K562 (cell line): ENCODE measurements around the gene HPS4. TPM values are rescaled to one million over a fixed set of nuclear protein-coding genes. Genes with fewer than 3 reads are reported as not detected.

Source experiments
- ATAC-seq: fragments of 200-7000 bp; cut with Tn5 transposase; 3 replicates; pipeline ENCODE4 v1.9.1; 2020; ENCODE audit warnings: moderate library complexity
- BruUV-seq: library from RNA; stranded (reverse); fragments of 400-500 nt; replicated peaks from 2 replicates; lab custom pipeline; 2021; lab: Mats Ljungman, UMichigan
- CTCF ChIA-PET: fragments of 300-600 bp; formaldehyde crosslinking; extraction: SDS; loops from one replicate; lab custom pipeline; 2021; ENCODE audit warnings: low intra/inter-chr PET ratio; lab: Yijun Ruan, JAX
- POLR2A ChIA-PET: fragments of 300-600, 350-650 bp; sonication (Branson Sonifier 250); formaldehyde crosslinking; extraction: SDS; loops from one replicate; lab custom pipeline; 2021; ENCODE audit warnings: antibody characterized with exemption, inconsistent platforms; lab: Yijun Ruan, JAX
- DNase-seq, 4 experiments: peaks; one replicate each; pipeline versions ENCODE4 v3.0.0 to v3.0.0-alpha.2; 2011 to 2018; ENCODE audit warnings: low spot score in 3 of 4, mixed read lengths in 3 of 4; ENCODE audit errors: extremely low read depth in 1 of 4
- FAIRE-seq: peaks from 2 replicates; lab custom pipeline; 2011; peaks lifted over from hg19 to GRCh38; lab: Jason Lieb, UNC
- H2AFZ ChIP-seq: 2 replicates; pipeline ENCODE4 v1.6.0; 2011; ENCODE audit warnings: low read depth, low read length, control low read depth, inconsistent platforms
- H3K27ac ChIP-seq: fragments of 200-600 bp; 3 replicates; pipeline ENCODE4 v1.8.0; 2011; ENCODE audit warnings: low read depth, mild to moderate bottlenecking, control low read depth, inconsistent platforms, low read length, moderate library complexity, mixed read lengths; ENCODE audit errors: extremely low read depth
- H3K27me3 ChIP-seq, 2 experiments: fragments of 300-600 bp in 1 of 2; 2 replicates in 1 of 2; 3 replicates in 1 of 2; pipeline versions ENCODE4 v1.6.0 to v1.8.0; 2011; ENCODE audit warnings: inconsistent platforms in 2 of 2, low read length in 2 of 2, mild to moderate bottlenecking in 1 of 2, mixed read lengths in 1 of 2, moderate library complexity in 1 of 2; ENCODE audit not compliant: control insufficient read depth in 2 of 2, insufficient read depth in 2 of 2
- H3K36me3 ChIP-seq: fragments of 300-600 bp; 3 replicates; pipeline ENCODE4 v1.8.0; 2011; ENCODE audit warnings: mild to moderate bottlenecking, low read length, inconsistent platforms; ENCODE audit not compliant: control insufficient read depth, insufficient read depth
- H3K4me1 ChIP-seq, 2 experiments: fragments of 200-600 bp in 1 of 2; replicated peaks in 1 of 2; 2 replicates in 1 of 2; 3 replicates in 1 of 2; pipeline versions ENCODE4 v1.5.1 to v1.8.0; 2011; ENCODE audit warnings: inconsistent platforms in 2 of 2, low read length in 2 of 2, mild to moderate bottlenecking in 1 of 2, mixed read lengths in 1 of 2, moderate library complexity in 1 of 2; ENCODE audit not compliant: control insufficient read depth in 2 of 2, insufficient read depth in 2 of 2
- H3K4me2 ChIP-seq: 2 replicates; pipeline ENCODE4 v1.6.1; 2011; ENCODE audit warnings: low read length, control low read depth, inconsistent platforms, mixed read lengths; ENCODE audit not compliant: insufficient read depth
- H3K4me3 ChIP-seq: fragments of 200-600 bp; sonication (generic), shearing (Covaris generic); 2 replicates; pipeline ENCODE4 v1.5.1; 2016; ENCODE audit warnings: control low read depth, inconsistent platforms
- H3K79me2 ChIP-seq: fragments of 200-600 bp; 3 replicates; pipeline ENCODE4 v1.8.0; 2011; ENCODE audit warnings: low read length, inconsistent platforms; ENCODE audit not compliant: control insufficient read depth, insufficient read depth
- H3K9ac ChIP-seq, 2 experiments: 2 replicates each; pipeline versions ENCODE4 v1.6.0 to v1.6.1; 2011; ENCODE audit warnings: low read depth in 2 of 2, low read length in 2 of 2, control low read depth in 1 of 2, inconsistent platforms in 1 of 2, mild to moderate bottlenecking in 1 of 2, mixed read lengths in 1 of 2; ENCODE audit not compliant: insufficient read depth in 1 of 2
- H3K9me1 ChIP-seq: one replicate; pipeline ENCODE4 v1.6.0; 2011; ENCODE audit warnings: inconsistent platforms, mild to moderate bottlenecking, low read length, moderate library complexity; ENCODE audit not compliant: control insufficient read depth, insufficient read depth
- H3K9me3 ChIP-seq: replicated peaks from 2 replicates; pipeline ENCODE4 v1.5.1; 2011; ENCODE audit warnings: low read depth, low read length, inconsistent platforms; ENCODE audit not compliant: control insufficient read depth, insufficient read depth
- H4K20me1 ChIP-seq: replicated peaks from 2 replicates; pipeline ENCODE4 v1.6.1; 2011; ENCODE audit warnings: low read length, inconsistent platforms, mixed read lengths; ENCODE audit not compliant: control insufficient read depth, insufficient read depth
- BRCA1 ChIP-seq, 2 experiments: fragments of 450-650 bp in 1 of 2; sonication (generic) in 1 of 2; formaldehyde crosslinking in 1 of 2; IDR thresholded peaks; 2 replicates each; pipeline versions ENCODE4 v1.5.0 to v1.6.1; 2017 to 2020; ENCODE audit warnings: mild to moderate bottlenecking in 1 of 2, missing genetic modification reagents in 1 of 2
- BRD9 ChIP-seq: fragments of 450-650 bp; IDR thresholded peaks from 2 replicates; pipeline ENCODE4 v1.6.1; 2018; ENCODE audit warnings: low read depth; ENCODE audit not compliant: partially characterized antibody
- KHSRP ChIP-seq: fragments of 450-650 bp; IDR thresholded peaks from 2 replicates; pipeline ENCODE4 v1.6.1; 2017
- KLF10 ChIP-seq: fragments of 250-450 bp; sonication (Bioruptor Pico); IDR thresholded peaks from 2 replicates; pipeline ENCODE4 v1.6.1; 2021; ENCODE audit warnings: matching md5 sums
- MCM7 ChIP-seq, 2 experiments: fragments of 450-650 bp; IDR thresholded peaks; 2 replicates each; pipeline ENCODE4 v1.6.1; 2016 to 2018
- SMARCA4 ChIP-seq: fragments of 450-650 bp; IDR thresholded peaks from 2 replicates; pipeline ENCODE4 v1.6.1; 2016
- ZNF41 ChIP-seq: fragments of 250-450 bp; sonication (Bioruptor Pico); conservative IDR thresholded peaks from 2 replicates; pipeline ENCODE4 v1.4.0; 2020; ENCODE audit warnings: mild to moderate bottlenecking
- WGBS: fragments of 100-300 bp; shearing (Covaris generic); methylation state at CpG from one replicate; pipeline ENCODE4 v1.1.6; 2016; ENCODE audit warnings: low coverage, mixed read lengths; ENCODE audit not compliant: insufficient coverage; ENCODE audit errors: missing lambda C conversion rate; 5-methylcytosine and 5-hydroxymethylcytosine counted together
- in situ Hi-C: fragments of 300-500 bp; cut with MboI; formaldehyde crosslinking; loops from 4 replicates; pipeline ENCODE4 v1.15.0; 2018; ENCODE audit warnings: inconsistent platforms, mixed read lengths
- intact Hi-C: fragments of 100-400 bp; cut with micrococcal nuclease; formaldehyde crosslinking; loops from 2 replicates; pipeline ENCODE4 v1.14.2; 2022
- polyA plus RNA-seq, 8 experiments: library from polyadenylated mRNA; depleted of rRNA in 4 of 8; stranded (reverse) in 5 of 8; unstranded in 3 of 8; fragments of >200 nt; fragmentation: Nextera tagmentation in 2 of 8; fragmentation: Illumina TruSeq in 1 of 8; extraction: Ambion mirVana in 2 of 8; extraction: Trizol in 1 of 8; gene quantifications; 2 replicates each; pipeline versions ENCODE4 v1.2.1 to v1.2.3, GENCODE V29; 2011 to 2014; ENCODE audit warnings: inconsistent platforms in 1 of 8, missing spikeins in 1 of 8
- total RNA-seq, 7 experiments: library from RNA; depleted of rRNA in 6 of 7; stranded (reverse); fragments of >200 nt in 6 of 7; fragmentation: Illumina TruSeq in 2 of 7; extraction: Trizol in 2 of 7; gene quantifications; 2 replicates each; pipeline versions ENCODE4 v1.2.1 to v1.2.3, GENCODE V29; 2011 to 2021; ENCODE audit warnings: low replicate concordance in 1 of 7
- TF ChIP-seq, protein P1 (sequence below): fragments of 450-650 bp; IDR thresholded peaks from 2 replicates; pipeline ENCODE4 v1.6.1; 2016; ENCODE audit warnings: mild to moderate bottlenecking
- TF ChIP-seq, protein P2 (sequence below), 2 experiments: fragments of 450-650 bp; IDR thresholded peaks; 2 replicates each; pipeline ENCODE4 v1.6.1; 2016

The HPS4 gene
- total and polyA plus RNA-seq, 9 of the 15 experiments (the other 6 are each of a cell fraction or from before 2014, with no cell fraction given) = 12.8 to 29.2 (median 25.3) TPM

DNA sequence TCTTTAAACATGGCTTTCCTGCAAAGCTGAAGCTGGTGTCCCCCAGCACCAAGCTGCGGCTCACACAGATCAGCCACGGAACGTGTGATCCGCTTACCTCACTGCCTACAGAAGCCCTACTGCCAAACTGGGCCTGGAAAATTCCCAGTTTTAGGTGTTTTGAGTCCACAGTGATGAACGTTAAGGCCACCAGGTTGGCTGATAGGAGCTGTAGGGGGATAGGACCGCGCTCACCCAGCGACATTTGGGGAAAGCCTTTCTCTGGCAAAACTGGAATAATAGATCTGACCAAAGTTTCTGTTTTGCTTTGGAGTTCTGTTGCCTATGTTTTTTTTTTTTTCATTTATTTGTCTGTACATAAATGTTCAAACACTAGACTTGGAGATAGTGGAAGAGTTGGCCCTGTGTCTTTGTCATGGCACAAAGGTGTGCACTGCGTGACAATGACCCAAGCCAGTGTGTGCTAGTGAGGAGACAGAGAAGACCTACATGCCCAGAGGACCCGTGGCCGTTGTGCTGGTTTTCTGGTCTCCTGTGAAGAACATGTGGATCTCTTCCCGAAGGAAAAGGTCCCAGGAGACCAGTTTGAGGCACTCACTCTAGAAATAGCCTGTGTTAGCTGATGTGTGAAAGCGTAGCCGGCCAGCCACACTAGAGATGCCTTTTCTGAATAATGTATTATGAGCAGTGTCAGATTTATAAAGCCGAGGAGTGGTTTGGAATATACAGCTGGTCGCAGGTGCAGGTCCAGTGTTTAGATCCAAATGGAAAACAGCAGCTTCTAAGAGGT, 39.5 kb downstream of the HPS4 start:
- H3K9me3 ChIP-seq = no peaks in the 10 kb centered on the region
- H3K27me3 ChIP-seq = no peaks in the 10 kb centered on the region
- FAIRE-seq (no peak), DNase-seq (no peak), ATAC-seq (no peak)
- in situ Hi-C loops = no loop called here
- no peaks in the 10 kb centered on the region for H3K9me1 ChIP-seq
- H3K4me2 ChIP-seq = no peak overlapping the region
- no peak overlapping the region for H3K9ac ChIP-seq
- no peak overlapping the region for H3K27ac ChIP-seq
- H3K79me2 ChIP-seq = no peaks in the 10 kb centered on the region
- no peaks in the 10 kb centered on the region for H4K20me1 ChIP-seq
- intact Hi-C loops = no loop called here
- TF ChIP-seq KHSRP (no peak), SMARCA4 (no peak), ZNF41 (no peak), BRD9 (no peak), KLF10 (CRISPR knock-in tag) (no peak), BRCA1 (IDR thresholded peaks at IDR 0.05) (no peak), BRCA1 (CRISPR knock-in tag; IDR thresholded peaks at IDR 0.05) (no peak), MCM7 (IDR thresholded peaks at IDR 0.05) (no peak)
- TF ChIP-seq, protein P1, sequence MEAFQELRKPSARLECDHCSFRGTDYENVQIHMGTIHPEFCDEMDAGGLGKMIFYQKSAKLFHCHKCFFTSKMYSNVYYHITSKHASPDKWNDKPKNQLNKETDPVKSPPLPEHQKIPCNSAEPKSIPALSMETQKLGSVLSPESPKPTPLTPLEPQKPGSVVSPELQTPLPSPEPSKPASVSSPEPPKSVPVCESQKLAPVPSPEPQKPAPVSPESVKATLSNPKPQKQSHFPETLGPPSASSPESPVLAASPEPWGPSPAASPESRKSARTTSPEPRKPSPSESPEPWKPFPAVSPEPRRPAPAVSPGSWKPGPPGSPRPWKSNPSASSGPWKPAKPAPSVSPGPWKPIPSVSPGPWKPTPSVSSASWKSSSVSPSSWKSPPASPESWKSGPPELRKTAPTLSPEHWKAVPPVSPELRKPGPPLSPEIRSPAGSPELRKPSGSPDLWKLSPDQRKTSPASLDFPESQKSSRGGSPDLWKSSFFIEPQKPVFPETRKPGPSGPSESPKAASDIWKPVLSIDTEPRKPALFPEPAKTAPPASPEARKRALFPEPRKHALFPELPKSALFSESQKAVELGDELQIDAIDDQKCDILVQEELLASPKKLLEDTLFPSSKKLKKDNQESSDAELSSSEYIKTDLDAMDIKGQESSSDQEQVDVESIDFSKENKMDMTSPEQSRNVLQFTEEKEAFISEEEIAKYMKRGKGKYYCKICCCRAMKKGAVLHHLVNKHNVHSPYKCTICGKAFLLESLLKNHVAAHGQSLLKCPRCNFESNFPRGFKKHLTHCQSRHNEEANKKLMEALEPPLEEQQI = no peak
- TF ChIP-seq, protein P2, sequence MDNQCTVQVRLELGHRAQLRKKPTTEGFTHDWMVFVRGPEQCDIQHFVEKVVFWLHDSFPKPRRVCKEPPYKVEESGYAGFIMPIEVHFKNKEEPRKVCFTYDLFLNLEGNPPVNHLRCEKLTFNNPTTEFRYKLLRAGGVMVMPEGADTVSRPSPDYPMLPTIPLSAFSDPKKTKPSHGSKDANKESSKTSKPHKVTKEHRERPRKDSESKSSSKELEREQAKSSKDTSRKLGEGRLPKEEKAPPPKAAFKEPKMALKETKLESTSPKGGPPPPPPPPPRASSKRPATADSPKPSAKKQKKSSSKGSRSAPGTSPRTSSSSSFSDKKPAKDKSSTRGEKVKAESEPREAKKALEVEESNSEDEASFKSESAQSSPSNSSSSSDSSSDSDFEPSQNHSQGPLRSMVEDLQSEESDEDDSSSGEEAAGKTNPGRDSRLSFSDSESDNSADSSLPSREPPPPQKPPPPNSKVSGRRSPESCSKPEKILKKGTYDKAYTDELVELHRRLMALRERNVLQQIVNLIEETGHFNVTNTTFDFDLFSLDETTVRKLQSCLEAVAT (IDR thresholded peaks at IDR 0.05) = no peak
- no TSS peak for BruUV-seq
- no peak overlapping the region for H3K4me3 ChIP-seq
- no peaks in the 10 kb centered on the region for H3K36me3 ChIP-seq
- POLR2A ChIA-PET = interaction anchor here (0.5 to 1.1 kb wide), 3 partner anchors 21 to 300 kb away, joined by 3 to 7 read pairs (median 3); no protein-coding TSS in a partner anchor
- H2AFZ ChIP-seq = no peak overlapping the region
- H3K4me1 ChIP-seq = peaks cover 0 to 3% of the 10 kb centered on the region in 2 experiments; a peak in 3 of 5 replicates
- CTCF ChIA-PET = no interaction called here
- 50% methylated on average over 16 of the region's 16 CpGs for WGBS
